Activated CD4-positive, alpha-beta memory T cell treated with anti-CD3 and anti-CD28 coated beads, Interleukin-2, amount 10 ng/mL, durations not matched to agents 7 days and 5 days (primary cell): ENCODE data around the gene CTNS. TPM values are rescaled to one million over a fixed set of nuclear protein-coding genes. Genes with fewer than 3 reads are reported as not detected.

Experiments used
- CTCF ChIA-PET: fragments of 350-600 bp; sonication (Branson Sonifier 250); formaldehyde crosslinking; loops from one replicate; lab custom pipeline; 2021; ENCODE audit warnings: antibody characterized with exemption, inconsistent platforms; lab: Charles Lee
- POLR2A ChIA-PET: fragments of 350-600 bp; sonication (Branson Sonifier 250); formaldehyde crosslinking; loops from one replicate; lab custom pipeline; 2021; ENCODE audit warnings: antibody characterized with exemption; lab: Charles Lee
- DNase-seq: peaks from one replicate; pipeline ENCODE4 v3.0.0-alpha.2; 2020
- H3K27ac Mint-ChIP-seq: one replicate; pipeline ENCODE4 v1.8.0; 2021; ENCODE audit warnings: mild to moderate bottlenecking, mixed read lengths
- H3K27me3 Mint-ChIP-seq: one replicate; pipeline ENCODE4 v1.8.0; 2021; ENCODE audit warnings: mixed read lengths
- H3K36me3 Mint-ChIP-seq: one replicate; pipeline ENCODE4 v1.8.0; 2021; ENCODE audit warnings: low read depth, mixed read lengths
- H3K4me1 Mint-ChIP-seq: one replicate; pipeline ENCODE4 v1.8.0; 2021; ENCODE audit warnings: mixed read lengths
- H3K4me3 Mint-ChIP-seq: one replicate; pipeline ENCODE4 v1.8.0; 2021; ENCODE audit warnings: mild to moderate bottlenecking, mixed read lengths
- H3K9me3 Mint-ChIP-seq: one replicate; pipeline ENCODE4 v1.8.0; 2021; ENCODE audit warnings: mixed read lengths
- total RNA-seq, 2 experiments: library from RNA; stranded (reverse); gene quantifications; one replicate each; pipeline ENCODE4 v1.2.3, GENCODE V29; 2021

Gene CTNS
- total RNA-seq, 2 experiments from 2014 or later = 24.5 to 26.5 TPM

DNA sequence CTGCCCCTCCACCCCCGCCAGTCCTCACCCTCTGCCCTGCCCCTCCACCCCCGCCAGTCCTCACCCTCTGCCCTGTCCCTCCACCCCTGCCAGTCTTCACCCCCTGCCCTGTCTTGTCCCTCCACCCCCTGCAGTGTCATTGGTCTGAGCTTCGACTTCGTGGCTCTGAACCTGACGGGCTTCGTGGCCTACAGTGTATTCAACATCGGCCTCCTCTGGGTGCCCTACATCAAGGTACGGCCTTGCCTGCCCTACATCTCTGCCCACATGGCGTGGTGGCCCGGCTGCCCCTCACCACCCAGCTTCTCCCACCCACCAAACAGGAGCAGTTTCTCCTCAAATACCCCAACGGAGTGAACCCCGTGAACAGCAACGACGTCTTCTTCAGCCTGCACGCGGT lies 19.8 kb downstream of the CTNS start:
- CTCF ChIA-PET = no interaction called here
- DNase-seq = no peak
- Mint-ChIP-seq H3K36me3 (peaks cover 6% of the 10 kb centered on the region), H3K4me1 (no peaks in the 10 kb centered on the region), H3K27ac (no peak overlapping the region), H3K27me3 (no peaks in the 10 kb centered on the region), H3K9me3 (no peaks in the 10 kb centered on the region), H3K4me3 (no peak overlapping the region)
- POLR2A ChIA-PET = no interaction called here

GRCh38 chr17:3656755-3657587 lies 20.4 kb downstream of the CTNS start:
- Mint-ChIP-seq H3K9me3 (no peaks in the 10 kb centered on the region), H3K4me1 (no peaks in the 10 kb centered on the region), H3K36me3 (peaks cover 6% of the 10 kb centered on the region), H3K27ac (no peak overlapping the region), H3K4me3 (no peak overlapping the region), H3K27me3 (no peaks in the 10 kb centered on the region)
- DNase-seq = no peak
- ChIA-PET POLR2A (no interaction called here), CTCF (no interaction called here)

DNA sequence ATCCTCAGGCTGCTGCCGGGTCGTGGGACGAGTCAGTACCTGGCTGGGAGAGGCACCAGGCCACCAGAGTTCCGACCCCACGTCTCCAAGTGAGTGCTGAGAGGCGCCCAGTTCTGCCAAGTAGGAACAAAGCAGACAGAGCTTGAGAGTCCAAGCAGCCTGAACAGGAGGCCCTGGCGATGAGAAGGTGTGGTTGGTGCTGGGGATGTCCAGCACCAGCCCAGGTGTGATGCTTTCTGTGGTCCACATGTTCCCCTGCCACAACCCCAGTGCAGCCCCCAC lies 21.0 kb downstream of the CTNS start:
- H3K36me3 Mint-ChIP-seq = peaks cover 6% of the 10 kb centered on the region
- DNase-seq = no peak
- CTCF ChIA-PET = no interaction called here
- POLR2A ChIA-PET = interaction anchor here (1.0 kb wide), 1 partner anchor 10 kb away, joined by 3 read pairs; no protein-coding TSS in a partner anchor
- no peaks in the 10 kb centered on the region for H3K9me3 Mint-ChIP-seq
- H3K4me1 Mint-ChIP-seq = no peaks in the 10 kb centered on the region
- no peak overlapping the region for H3K27ac Mint-ChIP-seq
- H3K27me3 Mint-ChIP-seq = no peaks in the 10 kb centered on the region
- no peak overlapping the region for H3K4me3 Mint-ChIP-seq

DNA sequence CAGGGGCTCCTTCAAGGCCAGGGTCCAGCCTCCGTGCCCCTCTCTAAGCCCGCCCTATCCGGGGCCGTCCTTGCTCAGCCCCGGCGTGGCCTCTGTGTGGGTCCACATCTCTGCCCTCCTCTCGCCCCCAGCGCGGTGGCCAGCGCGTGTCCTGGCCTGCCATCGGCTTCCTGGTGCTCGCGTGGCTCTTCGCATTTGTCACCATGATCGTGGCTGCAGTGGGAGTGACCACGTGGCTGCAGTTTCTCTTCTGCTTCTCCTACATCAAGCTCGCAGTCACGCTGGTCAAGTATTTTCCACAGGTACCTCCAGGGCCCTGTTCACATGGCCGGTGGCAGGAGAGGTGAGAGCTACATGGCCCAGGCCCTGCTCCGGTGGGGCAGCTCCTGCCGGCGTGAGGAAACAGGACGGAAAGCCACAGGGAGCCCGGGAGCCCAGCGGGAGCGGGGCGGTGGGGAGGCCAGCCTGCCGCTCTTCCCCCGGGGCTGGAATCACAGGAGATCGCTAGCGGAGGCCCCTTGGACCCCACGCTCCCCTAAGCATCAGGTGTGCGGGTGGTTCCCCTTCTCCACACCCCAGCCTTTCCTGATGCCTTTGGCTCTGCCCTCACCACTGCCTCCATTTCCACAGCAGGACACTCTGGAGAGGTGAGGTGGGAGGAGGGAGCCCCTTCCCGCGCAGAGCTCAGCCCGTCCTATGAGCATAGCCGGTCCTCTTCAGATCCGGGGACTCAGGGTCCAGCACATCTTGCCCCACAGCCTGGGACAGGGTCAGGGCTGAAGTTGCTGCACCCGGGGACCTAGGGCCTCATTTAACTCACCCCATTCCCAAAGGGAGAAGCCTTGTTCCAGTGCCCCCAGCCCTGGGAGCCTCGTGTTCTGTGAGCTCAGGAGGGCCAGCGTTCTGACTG lies 21.6 kb downstream of the CTNS start:
- no peaks in the 10 kb centered on the region for H3K9me3 Mint-ChIP-seq
- CTCF ChIA-PET = no interaction called here
- no peak overlapping the region for H3K4me3 Mint-ChIP-seq
- POLR2A ChIA-PET = interaction anchor here (1.0 kb wide), 2 partner anchors 9 to 15 kb away, joined by 3 to 4 read pairs; no protein-coding TSS in a partner anchor
- H3K36me3 Mint-ChIP-seq = peaks cover 6% of the 10 kb centered on the region
- H3K4me1 Mint-ChIP-seq = no peaks in the 10 kb centered on the region
- no peak for DNase-seq
- no peak overlapping the region for H3K27ac Mint-ChIP-seq
- no peaks in the 10 kb centered on the region for H3K27me3 Mint-ChIP-seq

DNA sequence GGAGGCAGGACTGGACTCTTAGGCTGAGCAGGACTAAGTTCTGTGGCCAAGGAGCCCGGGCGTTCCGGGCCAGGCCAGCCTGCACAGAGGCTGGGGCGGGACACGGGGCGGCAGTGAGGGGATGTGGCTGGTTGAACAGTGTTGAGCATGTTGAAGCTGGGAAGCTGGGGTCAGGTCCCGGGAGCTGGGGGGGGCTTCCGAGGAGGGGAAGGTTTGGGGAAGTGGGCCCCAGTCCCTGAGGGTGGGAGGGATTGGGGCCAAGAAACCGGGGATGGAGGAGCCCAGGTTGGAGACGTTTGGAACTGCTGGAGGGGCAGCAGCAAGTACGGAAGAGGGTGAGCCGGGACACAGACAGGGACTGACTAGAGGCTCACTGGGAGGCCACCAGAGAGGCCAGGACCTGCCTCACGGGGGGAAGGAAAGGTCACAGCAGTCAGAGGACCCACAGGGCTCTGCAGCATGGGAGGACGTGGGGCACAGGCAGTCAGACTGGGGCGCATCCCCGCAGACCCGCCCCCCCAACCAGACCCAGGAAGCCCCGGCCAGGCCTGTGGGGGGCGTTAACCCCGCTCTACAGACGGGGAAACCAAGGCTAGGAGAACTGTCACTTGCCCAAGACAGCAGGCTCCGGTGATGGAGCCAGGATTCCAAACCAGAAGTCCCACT lies 22.4 kb downstream of the CTNS start:
- no peaks in the 10 kb centered on the region for H3K4me1 Mint-ChIP-seq
- peaks cover 3% of the 10 kb centered on the region for H3K36me3 Mint-ChIP-seq
- H3K27ac Mint-ChIP-seq = no peak overlapping the region
- ChIA-PET CTCF (no interaction called here), POLR2A (interaction anchor here (1.0 kb wide), 1 partner anchor 15 kb away, joined by 4 read pairs; no protein-coding TSS in a partner anchor)
- H3K27me3 Mint-ChIP-seq = no peaks in the 10 kb centered on the region
- DNase-seq = no peak
- no peak overlapping the region for H3K4me3 Mint-ChIP-seq
- H3K9me3 Mint-ChIP-seq = no peaks in the 10 kb centered on the region

DNA sequence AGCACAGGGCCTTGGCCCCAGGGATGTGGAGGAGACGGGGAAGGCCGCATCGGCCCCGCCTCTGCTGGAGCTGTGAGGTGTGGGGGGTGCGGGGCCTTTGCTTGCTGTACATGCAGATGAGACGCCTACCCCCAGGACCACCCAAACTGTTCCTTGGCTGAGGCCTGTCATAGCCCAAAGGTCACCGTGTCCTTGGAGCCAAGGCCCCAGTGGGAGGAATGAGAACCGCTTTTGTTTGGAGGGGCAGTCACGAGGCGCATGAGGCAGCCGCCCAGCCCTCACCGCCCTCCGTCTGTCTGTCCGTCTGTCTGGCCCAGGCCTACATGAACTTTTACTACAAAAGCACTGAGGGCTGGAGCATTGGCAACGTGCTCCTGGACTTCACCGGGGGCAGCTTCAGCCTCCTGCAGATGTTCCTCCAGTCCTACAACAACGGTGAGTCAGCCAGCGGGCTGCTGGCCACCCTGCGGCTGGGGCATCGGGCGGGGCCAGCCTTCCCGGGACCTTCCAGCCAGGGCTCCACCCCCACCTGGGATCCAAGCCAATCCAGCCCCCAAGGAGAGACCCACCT lies 23.1 kb downstream of the CTNS start:
- Mint-ChIP-seq H3K4me3 (no peak overlapping the region), H3K36me3 (peaks cover 2% of the 10 kb centered on the region), H3K27ac (no peak overlapping the region), H3K27me3 (no peaks in the 10 kb centered on the region), H3K4me1 (no peaks in the 10 kb centered on the region), H3K9me3 (no peaks in the 10 kb centered on the region)
- no peak for DNase-seq
- CTCF ChIA-PET = no interaction called here
- POLR2A ChIA-PET = no interaction called here

- no peaks in the 10 kb centered on the region for H3K9me3 Mint-ChIP-seq
- ChIA-PET CTCF (no interaction called here), POLR2A (no interaction called here)
- H3K36me3 Mint-ChIP-seq = peaks cover 2% of the 10 kb centered on the region
- peaks cover 2% of the 10 kb centered on the region for H3K4me1 Mint-ChIP-seq
- no peak for DNase-seq
- H3K4me3 Mint-ChIP-seq = no peak overlapping the region
- no peak overlapping the region for H3K27ac Mint-ChIP-seq
- H3K27me3 Mint-ChIP-seq = no peaks in the 10 kb centered on the region
Measured at GRCh38 chr17:3660311-3660891, 23.8 kb downstream of the CTNS start.

DNA sequence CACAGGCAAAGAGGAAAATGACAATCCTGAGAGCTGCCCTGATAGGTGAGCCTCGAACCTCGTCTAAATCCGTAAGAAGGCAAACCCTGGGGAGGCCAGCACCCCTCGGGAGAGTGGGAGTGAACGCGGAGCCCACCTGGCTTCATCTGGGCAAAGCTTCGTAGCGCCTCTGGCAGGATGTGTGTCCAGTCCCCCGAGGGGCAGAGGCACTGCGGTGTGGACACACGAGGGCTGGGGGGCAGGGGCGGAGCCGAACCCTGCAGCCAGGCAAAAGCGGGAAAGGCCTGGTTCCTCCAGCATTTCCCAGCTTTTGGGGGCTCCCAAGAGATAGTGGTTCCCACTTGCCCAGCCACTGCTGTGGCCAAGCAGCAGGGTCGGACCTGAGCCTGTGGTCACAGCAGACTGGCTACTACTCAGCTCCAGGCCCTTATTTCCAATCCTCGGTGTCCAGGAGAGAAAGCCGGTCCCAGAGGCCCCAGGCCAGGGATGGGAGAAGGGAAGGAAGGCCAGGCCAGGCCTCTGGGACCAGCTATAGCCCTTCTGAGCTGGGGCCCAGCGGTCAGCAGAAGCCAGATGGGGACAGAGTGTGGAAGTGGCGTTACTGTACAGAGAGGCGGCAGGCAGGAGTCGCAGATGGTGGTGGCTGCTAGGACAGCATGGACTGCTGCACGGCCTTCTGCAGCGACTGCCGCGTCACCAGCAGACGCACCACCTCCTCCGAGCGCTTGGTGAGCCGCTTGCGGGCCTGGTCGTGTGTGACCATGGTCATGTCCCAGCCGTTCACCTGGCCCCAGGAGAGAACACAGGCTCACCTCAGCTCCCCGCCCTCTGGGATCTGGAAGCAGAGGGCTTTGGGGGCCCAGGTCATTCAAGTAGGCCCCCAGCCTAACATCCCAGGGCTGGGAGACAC lies 26.8 kb downstream of the CTNS start:
- H3K27me3 Mint-ChIP-seq = no peaks in the 10 kb centered on the region
- H3K27ac Mint-ChIP-seq = no peak overlapping the region
- ChIA-PET POLR2A (interaction anchor here (0.6 to 1.7 kb wide), 3 partner anchors 16 to 1234 kb away, joined by 3 to 5 read pairs (median 3); partner anchors contain the start of gene P2RX5), CTCF (interaction anchor here (1.1 kb wide), 1 partner anchor 14 kb away, joined by 3 read pairs; no protein-coding TSS in a partner anchor)
- H3K4me3 Mint-ChIP-seq = no peak overlapping the region
- DNase-seq = no peak
- peaks cover 16% of the 10 kb centered on the region for H3K4me1 Mint-ChIP-seq
- H3K9me3 Mint-ChIP-seq = no peaks in the 10 kb centered on the region
- peaks cover 2% of the 10 kb centered on the region for H3K36me3 Mint-ChIP-seq

DNA sequence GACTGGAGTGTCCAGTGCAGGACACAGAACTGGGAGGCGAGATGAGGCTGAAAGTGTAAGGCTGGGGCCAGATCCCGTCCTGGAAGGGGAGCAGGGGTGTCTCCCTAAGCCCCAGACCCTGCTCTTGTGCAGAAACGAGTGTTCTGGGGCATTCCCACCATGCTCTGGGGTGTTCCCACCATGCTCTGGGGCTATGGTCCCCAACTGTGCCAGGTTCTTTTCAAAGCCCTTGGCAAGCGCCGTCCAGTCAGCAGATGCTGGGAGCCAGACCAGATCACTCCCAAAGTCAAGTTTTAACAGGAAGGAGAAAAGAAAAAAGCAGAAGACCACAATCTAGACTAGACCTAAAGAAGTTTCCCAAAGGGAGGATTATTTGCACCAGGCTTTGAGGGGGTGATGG lies 29.3 kb downstream of the CTNS start:
- peaks cover 9% of the 10 kb centered on the region for H3K36me3 Mint-ChIP-seq
- POLR2A ChIA-PET = no interaction called here
- no peak overlapping the region for H3K4me3 Mint-ChIP-seq
- CTCF ChIA-PET = no interaction called here
- no peaks in the 10 kb centered on the region for H3K9me3 Mint-ChIP-seq
- peaks cover 27% of the 10 kb centered on the region for H3K4me1 Mint-ChIP-seq
- no peak overlapping the region for H3K27ac Mint-ChIP-seq
- H3K27me3 Mint-ChIP-seq = no peaks in the 10 kb centered on the region
- DNase-seq = no peak

DNA sequence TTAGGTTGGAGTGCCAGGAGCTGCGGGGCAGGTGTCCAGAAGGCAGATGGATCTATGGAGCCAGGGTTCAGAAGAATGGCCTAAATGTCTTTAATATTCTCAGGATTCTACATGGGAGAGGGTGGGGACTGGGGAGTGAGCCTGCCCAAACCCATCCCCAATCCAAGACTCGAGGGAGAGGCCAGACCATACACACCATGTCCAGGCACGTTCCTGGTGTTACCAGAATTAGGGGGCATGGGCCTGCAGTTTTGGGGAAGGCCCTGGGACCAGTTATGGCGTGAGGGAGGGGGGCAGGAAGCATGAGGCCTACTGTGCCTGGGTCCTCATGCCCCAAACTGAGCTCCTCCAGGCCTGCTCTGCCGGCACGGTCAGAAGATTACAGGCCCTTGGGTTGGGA lies 30.0 kb downstream of the CTNS start:
- ChIA-PET POLR2A (interaction anchor here (1.5 to 3.1 kb wide), 4 partner anchors 8 to 74 kb away, joined by 3 to 16 read pairs (median 4); partner anchors contain the start of genes CTNS and SHPK), CTCF (interaction anchor here (0.7 kb wide), 1 partner anchor 57 kb away, joined by 4 read pairs; no protein-coding TSS in a partner anchor)

More for the DNA sequence above, 30.0 kb downstream of the CTNS start:
- Mint-ChIP-seq H3K9me3 (no peaks in the 10 kb centered on the region), H3K27me3 (no peaks in the 10 kb centered on the region), H3K27ac (no peak overlapping the region), H3K4me1 (peaks cover 29% of the 10 kb centered on the region), H3K4me3 (peak overlapping the region; percentile 29), H3K36me3 (peaks cover 10% of the 10 kb centered on the region)
- DNase-seq = no peak
